IMR-90 (cell line): ENCODE results near the gene KCNT2. TPM values are rescaled to one million over a fixed set of nuclear protein-coding genes. Genes with fewer than 3 reads are reported as not detected.

Source experiments
- ATAC-seq: fragments of 200-7000 bp; cut with Tn5 transposase; 2 replicates; pipeline ENCODE4 v1.9.1; 2020; ENCODE audit warnings: low read depth, mild to moderate bottlenecking, moderate library complexity
- BruUV-seq: library from RNA; stranded (reverse); fragments of 400-500 nt; replicated peaks from 2 replicates; lab custom pipeline; 2021; lab: Mats Ljungman, UMichigan
- CTCF ChIA-PET: fragments of 300-600 bp; formaldehyde crosslinking; extraction: SDS; loops from one replicate; lab custom pipeline; 2021; ENCODE audit warnings: antibody characterized with exemption; lab: Yijun Ruan, JAX
- POLR2A ChIA-PET: fragments of 300-600 bp; sonication (Branson Sonifier 250); formaldehyde crosslinking; loops from one replicate; lab custom pipeline; 2022; ENCODE audit warnings: antibody characterized with exemption; ENCODE audit not compliant: unreplicated experiment; lab: Charles Lee
- DNase-seq: peaks from one replicate; pipeline ENCODE4 v3.0.0; 2013
- H2AFZ ChIP-seq: replicated peaks from 2 replicates; pipeline ENCODE3; 2013; ENCODE audit warnings: low read length, mild to moderate bottlenecking; ENCODE audit not compliant: poor library complexity
- H2AK5ac ChIP-seq: 2 replicates; pipeline ENCODE4 v1.6.1; 2013; ENCODE audit warnings: low read depth, low read length, inconsistent platforms
- H2AK9ac ChIP-seq: replicated peaks from 2 replicates; pipeline ENCODE3; 2013; ENCODE audit warnings: mild to moderate bottlenecking, low read depth, low read length, moderate library complexity; ENCODE audit not compliant: poor library complexity
- H2BK120ac ChIP-seq: 2 replicates; pipeline ENCODE4 v1.6.1; 2013; ENCODE audit warnings: low read depth, low read length, inconsistent platforms
- H2BK15ac ChIP-seq: 3 replicates; pipeline ENCODE4 v1.6.1; 2013; ENCODE audit warnings: low read depth, low read length, inconsistent platforms
- H2BK20ac ChIP-seq: 2 replicates; pipeline ENCODE4 v1.6.1; 2013; ENCODE audit warnings: low read depth, mild to moderate bottlenecking, inconsistent platforms, low read length, moderate library complexity
- H2BK5ac ChIP-seq: 2 replicates; pipeline ENCODE4 v1.6.1; 2013; ENCODE audit warnings: mild to moderate bottlenecking, low read depth, low read length, inconsistent platforms; ENCODE audit not compliant: poor library complexity, severe bottlenecking
- H3K14ac ChIP-seq: replicated peaks from 2 replicates; pipeline ENCODE4 v1.6.1; 2013; ENCODE audit warnings: low read depth, low read length, inconsistent platforms
- H3K18ac ChIP-seq: 2 replicates; pipeline ENCODE4 v1.6.1; 2013; ENCODE audit warnings: low read depth, low read length, control low read depth
- H3K23ac ChIP-seq: 2 replicates; pipeline ENCODE4 v1.6.1; 2013; ENCODE audit warnings: low read depth, low read length, inconsistent platforms
- H3K27ac ChIP-seq: 2 replicates; pipeline ENCODE4 v1.5.1; 2013; ENCODE audit warnings: mild to moderate bottlenecking, control low read depth, low read length; ENCODE audit not compliant: insufficient read depth
- H3K27me3 ChIP-seq: 2 replicates; pipeline ENCODE4 v1.6.1; 2013; ENCODE audit warnings: low read length; ENCODE audit not compliant: control insufficient read depth, insufficient read depth
- H3K36me3 ChIP-seq: 2 replicates; pipeline ENCODE4 v1.6.1; 2013; ENCODE audit warnings: low read length, mixed read lengths; ENCODE audit not compliant: control insufficient read depth, insufficient read depth
- H3K4ac ChIP-seq: 2 replicates; pipeline ENCODE4 v1.6.1; 2013; ENCODE audit warnings: low read depth, low read length, inconsistent platforms
- H3K4me1 ChIP-seq: 2 replicates; pipeline ENCODE4 v1.6.1; 2013; ENCODE audit warnings: low read length, mixed read lengths; ENCODE audit not compliant: control insufficient read depth, insufficient read depth
- H3K4me2 ChIP-seq: 2 replicates; pipeline ENCODE4 v1.6.1; 2013; ENCODE audit warnings: low read depth, mild to moderate bottlenecking, control low read depth, low read length, moderate library complexity
- H3K4me3 ChIP-seq: 2 replicates; pipeline ENCODE4 v1.5.1; 2013; ENCODE audit warnings: low read depth, mild to moderate bottlenecking, control low read depth, low read length, moderate library complexity; ENCODE audit not compliant: insufficient read depth
- H3K56ac ChIP-seq: 2 replicates; pipeline ENCODE4 v1.6.1; 2013; ENCODE audit warnings: low read length, inconsistent platforms; ENCODE audit not compliant: insufficient read depth; ENCODE audit errors: extremely low read depth
- H3K79me1 ChIP-seq, 2 experiments: 2 replicates each; pipeline ENCODE4 v1.6.1; 2013; ENCODE audit warnings: low read length in 2 of 2, inconsistent platforms in 1 of 2, low read depth in 1 of 2
- H3K9ac ChIP-seq: 2 replicates; pipeline ENCODE4 v1.6.1; 2013; ENCODE audit warnings: low read depth, low read length, control low read depth
- H3K9me1 ChIP-seq: 2 replicates; pipeline ENCODE4 v1.6.1; 2013; ENCODE audit warnings: low read length, inconsistent platforms; ENCODE audit not compliant: insufficient read depth
- H3K9me3 ChIP-seq: 2 replicates; pipeline ENCODE4 v1.6.1; 2013; ENCODE audit warnings: low read length; ENCODE audit not compliant: control insufficient read depth, insufficient read depth
- H4K20me1 ChIP-seq: 2 replicates; pipeline ENCODE4 v1.6.1; 2013; ENCODE audit warnings: low read length, inconsistent platforms; ENCODE audit not compliant: insufficient read depth
- H4K5ac ChIP-seq: 2 replicates; pipeline ENCODE4 v1.6.1; 2013; ENCODE audit warnings: mild to moderate bottlenecking, low read depth, low read length, control low read depth
- H4K8ac ChIP-seq, 2 experiments: 2 replicates each; pipeline ENCODE4 v1.6.1; 2013; ENCODE audit warnings: low read depth in 2 of 2, low read length in 2 of 2, control low read depth in 1 of 2, inconsistent platforms in 1 of 2
- H4K91ac ChIP-seq: 2 replicates; pipeline ENCODE4 v1.6.1; 2013; ENCODE audit warnings: low read depth, low read length, inconsistent platforms; ENCODE audit not compliant: insufficient read depth
- BHLHE40 ChIP-seq: fragments of 150-350 bp; IDR thresholded peaks from 2 replicates; pipeline ENCODE4 v1.6.1; 2016; ENCODE audit warnings: mild to moderate bottlenecking, low read depth, low read length
- CHD1 ChIP-seq: IDR thresholded peaks from 2 replicates; pipeline ENCODE4 v1.6.1; 2012; ENCODE audit warnings: low read depth, low read length, improper control_type of control experiment
- MXI1 ChIP-seq: IDR thresholded peaks from 2 replicates; pipeline ENCODE4 v1.6.1; 2012; ENCODE audit warnings: low read depth, mild to moderate bottlenecking, low read length, moderate library complexity, borderline replicate concordance
- RCOR1 ChIP-seq: IDR thresholded peaks from 2 replicates; pipeline ENCODE4 v1.6.1; 2012; ENCODE audit warnings: mild to moderate bottlenecking, low read length, improper control_type of control experiment; ENCODE audit not compliant: insufficient replicate concordance
- RFX5 ChIP-seq: IDR thresholded peaks from 2 replicates; pipeline ENCODE4 v1.8.0; 2012; ENCODE audit warnings: low read depth, mild to moderate bottlenecking, low read length, moderate library complexity
- SMC3 ChIP-seq: fragments of 150-350 bp; IDR thresholded peaks from 2 replicates; pipeline ENCODE4 v1.6.1; 2016; ENCODE audit warnings: low read depth, mild to moderate bottlenecking, antibody characterized with exemption, low read length, moderate library complexity
- WGBS, 2 experiments: methylation state at CpG; one replicate each; pipeline versions ENCODE4 v1.1.5 to v1.1.7; 2013; ENCODE audit warnings: missing lambda C conversion rate in 2 of 2; ENCODE audit not compliant: insufficient read length in 1 of 2; ENCODE audit errors: extremely low coverage in 2 of 2; 5-methylcytosine and 5-hydroxymethylcytosine counted together
- dilution Hi-C: fragments of 300-500 bp; cut with HindIII; formaldehyde crosslinking; loops from one replicate; pipeline ENCODE4 v1.14.3; 2018; ENCODE audit warnings: low sequenced_read_pairs; ENCODE audit not compliant: unreplicated experiment
- in situ Hi-C: fragments of 300-500 bp; cut with MboI; formaldehyde crosslinking; loops from 3 replicates; pipeline ENCODE4 v1.14.3; 2019; ENCODE audit warnings: low sequenced_read_pairs, inconsistent platforms, mixed read lengths
- intact Hi-C: fragments of 100-400 bp; cut with micrococcal nuclease; formaldehyde crosslinking; loops from 2 replicates; pipeline ENCODE4 v1.10.0; 2022
- polyA plus RNA-seq, 3 experiments: library from polyadenylated mRNA; depleted of rRNA; stranded (reverse); fragments of >200 nt; gene quantifications; 2 replicates each; pipeline ENCODE4 v1.2.3, GENCODE V29; 2012; ENCODE audit warnings: low replicate concordance in 1 of 3
- total RNA-seq: library from RNA; depleted of rRNA; stranded (reverse); fragments of >200 nt; gene quantifications from 2 replicates; pipeline ENCODE4 v1.2.3, GENCODE V29; 2012
- TF ChIP-seq, protein P1 (sequence below): fragments of 150-350 bp; IDR thresholded peaks from 2 replicates; pipeline ENCODE4 v1.6.1; 2016; ENCODE audit warnings: low read depth, mild to moderate bottlenecking, low read length, moderate library complexity, borderline replicate concordance
- TF ChIP-seq, protein P2 (sequence below): fragments of 150-350 bp; IDR thresholded peaks from 2 replicates; pipeline ENCODE4 v1.6.1; 2017; ENCODE audit warnings: mild to moderate bottlenecking, antibody characterized with exemption, low read length, low read depth
- TF ChIP-seq, protein P3 (sequence below): conservative IDR thresholded peaks from 2 replicates; pipeline ENCODE4 v1.5.1; 2012; ENCODE audit warnings: mild to moderate bottlenecking, low read depth, low read length, improper control_type of control experiment

KCNT2 gene
- total and polyA plus RNA-seq, 2 of the 4 experiments (the other 2 are of a cell fraction), result 0.22 to 0.72 TPM

DNA sequence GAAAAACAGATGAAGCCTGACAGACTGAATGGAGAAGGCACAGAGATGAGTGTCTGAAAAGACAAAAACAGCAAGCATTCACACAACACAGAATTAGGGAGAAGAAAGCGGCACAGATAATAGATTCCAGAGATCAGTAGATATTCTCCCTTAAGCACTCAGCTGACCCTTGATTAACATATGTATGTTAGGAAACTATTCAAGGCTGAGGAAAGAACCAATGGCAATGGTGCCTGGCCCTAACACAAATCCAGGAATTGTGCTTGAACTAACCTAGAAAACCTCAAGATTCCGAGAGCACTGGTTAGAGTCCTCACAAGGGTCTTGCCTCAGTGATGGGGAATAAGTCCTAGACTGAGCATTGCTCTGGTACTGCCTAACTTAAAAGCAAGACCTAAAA is 30.9 kb downstream of the KCNT2 start:
- ChIA-PET CTCF (interaction anchor here (0.6 kb wide), 1 partner anchor 14 kb away, joined by 3 read pairs; no protein-coding TSS in a partner anchor), POLR2A (no interaction called here)
- H2BK15ac ChIP-seq, result no peak overlapping the region
- no peak overlapping the region for H2BK5ac ChIP-seq
- no peak overlapping the region for H3K18ac ChIP-seq
- no peak overlapping the region for H2BK120ac ChIP-seq
- H4K8ac ChIP-seq, result no peak overlapping the region
- H3K27me3 ChIP-seq, result no peaks in the 10 kb centered on the region
- H2BK20ac ChIP-seq, result no peak overlapping the region
- H3K9me1 ChIP-seq, result no peaks in the 10 kb centered on the region
- H3K4me3 ChIP-seq, result no peak overlapping the region
- H3K4me1 ChIP-seq, result no peaks in the 10 kb centered on the region
- dilution Hi-C loops, result no loop called here
- H3K56ac ChIP-seq, result no peak overlapping the region
- H3K23ac ChIP-seq, result no peak overlapping the region
- no peaks in the 10 kb centered on the region for H3K9me3 ChIP-seq
- H4K20me1 ChIP-seq, result no peaks in the 10 kb centered on the region
- no peak for TF ChIP-seq SMC3
- TF ChIP-seq MXI1, result no peak
- TF ChIP-seq, protein P1, sequence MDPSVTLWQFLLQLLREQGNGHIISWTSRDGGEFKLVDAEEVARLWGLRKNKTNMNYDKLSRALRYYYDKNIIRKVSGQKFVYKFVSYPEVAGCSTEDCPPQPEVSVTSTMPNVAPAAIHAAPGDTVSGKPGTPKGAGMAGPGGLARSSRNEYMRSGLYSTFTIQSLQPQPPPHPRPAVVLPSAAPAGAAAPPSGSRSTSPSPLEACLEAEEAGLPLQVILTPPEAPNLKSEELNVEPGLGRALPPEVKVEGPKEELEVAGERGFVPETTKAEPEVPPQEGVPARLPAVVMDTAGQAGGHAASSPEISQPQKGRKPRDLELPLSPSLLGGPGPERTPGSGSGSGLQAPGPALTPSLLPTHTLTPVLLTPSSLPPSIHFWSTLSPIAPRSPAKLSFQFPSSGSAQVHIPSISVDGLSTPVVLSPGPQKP, result no peak
- no peak for TF ChIP-seq CHD1
- TF ChIP-seq BHLHE40, result no peak
- no peak for TF ChIP-seq RFX5
- no peak for TF ChIP-seq RCOR1
- TF ChIP-seq, protein P2, sequence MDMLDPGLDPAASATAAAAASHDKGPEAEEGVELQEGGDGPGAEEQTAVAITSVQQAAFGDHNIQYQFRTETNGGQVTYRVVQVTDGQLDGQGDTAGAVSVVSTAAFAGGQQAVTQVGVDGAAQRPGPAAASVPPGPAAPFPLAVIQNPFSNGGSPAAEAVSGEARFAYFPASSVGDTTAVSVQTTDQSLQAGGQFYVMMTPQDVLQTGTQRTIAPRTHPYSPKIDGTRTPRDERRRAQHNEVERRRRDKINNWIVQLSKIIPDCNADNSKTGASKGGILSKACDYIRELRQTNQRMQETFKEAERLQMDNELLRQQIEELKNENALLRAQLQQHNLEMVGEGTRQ, result no peak
- TF ChIP-seq, protein P3, sequence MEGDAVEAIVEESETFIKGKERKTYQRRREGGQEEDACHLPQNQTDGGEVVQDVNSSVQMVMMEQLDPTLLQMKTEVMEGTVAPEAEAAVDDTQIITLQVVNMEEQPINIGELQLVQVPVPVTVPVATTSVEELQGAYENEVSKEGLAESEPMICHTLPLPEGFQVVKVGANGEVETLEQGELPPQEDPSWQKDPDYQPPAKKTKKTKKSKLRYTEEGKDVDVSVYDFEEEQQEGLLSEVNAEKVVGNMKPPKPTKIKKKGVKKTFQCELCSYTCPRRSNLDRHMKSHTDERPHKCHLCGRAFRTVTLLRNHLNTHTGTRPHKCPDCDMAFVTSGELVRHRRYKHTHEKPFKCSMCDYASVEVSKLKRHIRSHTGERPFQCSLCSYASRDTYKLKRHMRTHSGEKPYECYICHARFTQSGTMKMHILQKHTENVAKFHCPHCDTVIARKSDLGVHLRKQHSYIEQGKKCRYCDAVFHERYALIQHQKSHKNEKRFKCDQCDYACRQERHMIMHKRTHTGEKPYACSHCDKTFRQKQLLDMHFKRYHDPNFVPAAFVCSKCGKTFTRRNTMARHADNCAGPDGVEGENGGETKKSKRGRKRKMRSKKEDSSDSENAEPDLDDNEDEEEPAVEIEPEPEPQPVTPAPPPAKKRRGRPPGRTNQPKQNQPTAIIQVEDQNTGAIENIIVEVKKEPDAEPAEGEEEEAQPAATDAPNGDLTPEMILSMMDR, result no peak
- BruUV-seq, result no TSS peak
- H4K5ac ChIP-seq, result no peak overlapping the region
- in situ Hi-C loops, result no loop called here
- intact Hi-C loops, result no loop called here
- H3K4ac ChIP-seq, result no peak overlapping the region
- no peak overlapping the region for H3K4me2 ChIP-seq
- H3K27ac ChIP-seq, result no peak overlapping the region
- no peak overlapping the region for H4K91ac ChIP-seq
- ATAC-seq (no peak), DNase-seq (no peak)
- H2AK9ac ChIP-seq, result no peak overlapping the region
- H2AFZ ChIP-seq, result no peak overlapping the region
- no peak overlapping the region for H3K9ac ChIP-seq
- H3K79me1 ChIP-seq, result no peaks in the 10 kb centered on the region
- H2AK5ac ChIP-seq, result no peak overlapping the region
- H3K14ac ChIP-seq, result no peak overlapping the region
- WGBS, 2 experiments, result no CpG with 5 or more reads among the region's 2 CpGs
- H3K36me3 ChIP-seq, result no peaks in the 10 kb centered on the region
